ENCODE data around the gene REXO2. TPM values are rescaled to one million over a fixed set of nuclear protein-coding genes. Genes with fewer than 3 reads are reported as not detected.

Gene REXO2
- total RNA-seq, 2 donors from 2014 or later, result 30.1 to 38.9 TPM

Other genes starting within 250 kb of the REXO2 start
- gene NNMT, start 143.1 kb upstream of the REXO2 start, total RNA-seq, result not detected
- gene C11orf71, start 39.0 kb upstream of the REXO2 start, total RNA-seq, result 1 to 10 TPM; 9.4 to 9.8 TPM
- gene RBM7, start 38.8 kb upstream of the REXO2 start, total RNA-seq, result 10 to 100 TPM; 57.8 to 59.2 TPM
- gene NXPE1, start 120.4 kb downstream of the REXO2 start, total RNA-seq, result not detected
- not detected for gene NXPE4, start 156.3 kb downstream of the REXO2 start, total RNA-seq
- not detected for gene NXPE2, start 239.1 kb downstream of the REXO2 start, total RNA-seq

Data from T-helper 17 cell (primary cell).